ENCODE results near the gene CERCAM.

DNA sequence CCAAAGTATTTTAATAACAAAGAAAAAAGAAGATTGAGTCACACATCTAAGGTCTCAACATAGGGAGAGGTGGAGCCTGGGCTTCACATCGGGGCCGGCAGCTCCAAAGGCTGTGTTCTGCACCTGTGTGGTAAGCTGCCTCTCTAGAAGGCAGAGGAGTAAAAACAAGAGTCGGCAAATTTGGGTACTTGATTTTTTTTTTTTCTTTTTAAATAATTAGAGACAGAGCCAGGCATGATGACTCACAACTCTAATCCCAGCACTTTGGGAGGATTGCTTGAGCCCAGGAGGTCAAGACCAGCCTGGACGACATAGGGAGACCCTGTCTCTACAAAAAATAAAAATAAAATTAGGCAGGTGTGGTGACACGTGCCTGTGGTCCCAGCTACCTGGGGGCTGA lies 44.8 kb upstream of the CERCAM start:
- TF ChIP-seq, protein P1, sequence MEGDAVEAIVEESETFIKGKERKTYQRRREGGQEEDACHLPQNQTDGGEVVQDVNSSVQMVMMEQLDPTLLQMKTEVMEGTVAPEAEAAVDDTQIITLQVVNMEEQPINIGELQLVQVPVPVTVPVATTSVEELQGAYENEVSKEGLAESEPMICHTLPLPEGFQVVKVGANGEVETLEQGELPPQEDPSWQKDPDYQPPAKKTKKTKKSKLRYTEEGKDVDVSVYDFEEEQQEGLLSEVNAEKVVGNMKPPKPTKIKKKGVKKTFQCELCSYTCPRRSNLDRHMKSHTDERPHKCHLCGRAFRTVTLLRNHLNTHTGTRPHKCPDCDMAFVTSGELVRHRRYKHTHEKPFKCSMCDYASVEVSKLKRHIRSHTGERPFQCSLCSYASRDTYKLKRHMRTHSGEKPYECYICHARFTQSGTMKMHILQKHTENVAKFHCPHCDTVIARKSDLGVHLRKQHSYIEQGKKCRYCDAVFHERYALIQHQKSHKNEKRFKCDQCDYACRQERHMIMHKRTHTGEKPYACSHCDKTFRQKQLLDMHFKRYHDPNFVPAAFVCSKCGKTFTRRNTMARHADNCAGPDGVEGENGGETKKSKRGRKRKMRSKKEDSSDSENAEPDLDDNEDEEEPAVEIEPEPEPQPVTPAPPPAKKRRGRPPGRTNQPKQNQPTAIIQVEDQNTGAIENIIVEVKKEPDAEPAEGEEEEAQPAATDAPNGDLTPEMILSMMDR (optimal IDR thresholded peaks at IDR 0.05 in 1 of 3, IDR thresholded peaks at IDR 0.05 in 1 of 3, conservative IDR thresholded peaks at IDR 0.05 in 1 of 3; ENCODE audit: extremely low read depth in 1 of 3, insufficient read depth in 2 of 3, low read length in 3 of 3): no peak
- TF ChIP-seq EZH2 (IDR thresholded peaks at IDR 0.05; ENCODE audit: low read length): no peak

Measured in keratinocyte (primary cell).